Measurements from ENCODE around the gene CRTC3. TPM values are rescaled to one million over a fixed set of nuclear protein-coding genes. Genes with fewer than 3 reads are reported as not detected.
"Not testable (repeated sequence)": the region's sequence is repeated elsewhere in the genome, so short reads cannot be mapped to it uniquely, and the experiment has no call there.

CRTC3 gene
- total RNA-seq, 2 donors from 2014 or later, result 23.0 to 23.1 TPM

GRCh38 chr15:90603893-90604292, 74.2 kb downstream of the CRTC3 start:
- ATAC-seq (peak; percentile 47), DNase-seq (peak in 1 of 2 donors; percentile 68)
- intact Hi-C loops (cut with DNase I, micrococcal nuclease), result no loop called here

GRCh38 chr15:90606641-90607040, 76.9 kb downstream of the CRTC3 start:
- ATAC-seq, result no peak
- no peak for DNase-seq
- intact Hi-C loops (cut with DNase I, micrococcal nuclease), result no loop called here

- ATAC-seq, result no peak
- intact Hi-C loops (cut with DNase I, micrococcal nuclease), result no loop called here
- DNase-seq, result no peak
These were observed 77.6 kb downstream of the CRTC3 start for GRCh38 chr15:90607361-90607760.

GRCh38 chr15:90609242-90610180, 79.8 kb downstream of the CRTC3 start:
- intact Hi-C loops (cut with DNase I, micrococcal nuclease), result loop anchor here in 1 of 2 donors (5.0 kb wide), 1 partner anchor 67 kb away; no protein-coding TSS in a partner anchor
- DNase-seq, result no peak
- peak; percentile 52 for ATAC-seq

GRCh38 chr15:90610190-90610589, 80.5 kb downstream of the CRTC3 start:
- intact Hi-C loops (cut with DNase I, micrococcal nuclease), result loop anchor here in 1 of 2 donors (5.0 kb wide), 1 partner anchor 68 kb away; no protein-coding TSS in a partner anchor
- DNase-seq, result no peak
- no peak for ATAC-seq

- DNase-seq (no peak), ATAC-seq (no peak)
- intact Hi-C loops (cut with DNase I, micrococcal nuclease), result loop anchor here in 1 of 2 donors (5.0 kb wide), 1 partner anchor 69 kb away; no protein-coding TSS in a partner anchor
These were observed 81.4 kb downstream of the CRTC3 start for GRCh38 chr15:90611157-90611556.

GRCh38 chr15:90617171-90617570, 87.4 kb downstream of the CRTC3 start:
- DNase-seq (no peak), ATAC-seq (no peak)
- intact Hi-C loops (cut with DNase I, micrococcal nuclease), result no loop called here

GRCh38 chr15:90617668-90618097, 88.0 kb downstream of the CRTC3 start:
- intact Hi-C loops (cut with DNase I, micrococcal nuclease), result no loop called here
- DNase-seq, result no peak
- no peak for ATAC-seq

- no peak for DNase-seq
- ATAC-seq, result peak; percentile 37
- intact Hi-C loops (cut with DNase I, micrococcal nuclease), result no loop called here
These were observed 88.8 kb downstream of the CRTC3 start for GRCh38 chr15:90618330-90619125.

GRCh38 chr15:90619468-90619867, 89.7 kb downstream of the CRTC3 start:
- no peak for DNase-seq
- intact Hi-C loops (cut with DNase I, micrococcal nuclease), result no loop called here

GRCh38 chr15:90619939-90620338, 90.2 kb downstream of the CRTC3 start:
- ATAC-seq (no peak), DNase-seq (no peak)
- intact Hi-C loops (cut with DNase I, micrococcal nuclease), result no loop called here

More at GRCh38 chr15:90619468-90619867, 89.7 kb downstream of the CRTC3 start:
- ATAC-seq, result no peak

GRCh38 chr15:90620379-90621067, 90.8 kb downstream of the CRTC3 start:
- intact Hi-C loops (cut with DNase I, micrococcal nuclease), result no loop called here
- ATAC-seq (no peak), DNase-seq (no peak)

- DNase-seq (no peak), ATAC-seq (no peak)
- intact Hi-C loops (cut with DNase I, micrococcal nuclease), result no loop called here
These were observed 94.1 kb downstream of the CRTC3 start for GRCh38 chr15:90623854-90624253.

GRCh38 chr15:90624278-90624981, 94.7 kb downstream of the CRTC3 start:
- DNase-seq (no peak), ATAC-seq (no peak)
- intact Hi-C loops (cut with DNase I, micrococcal nuclease), result no loop called here

GRCh38 chr15:90625037-90625436, 95.3 kb downstream of the CRTC3 start:
- peak; percentile 26 for ATAC-seq
- intact Hi-C loops (cut with DNase I, micrococcal nuclease), result no loop called here

GRCh38 chr15:90629217-90629616, 99.5 kb downstream of the CRTC3 start:
- DNase-seq (no peak), ATAC-seq (no peak)
- intact Hi-C loops (cut with DNase I, micrococcal nuclease), result no loop called here

More at GRCh38 chr15:90625037-90625436, 95.3 kb downstream of the CRTC3 start:
- no peak for DNase-seq

GRCh38 chr15:90633360-90633759, 103.6 kb downstream of the CRTC3 start:
- DNase-seq, result no peak
- no peak for ATAC-seq
- intact Hi-C loops (cut with DNase I, micrococcal nuclease), result no loop called here

GRCh38 chr15:90636993-90637392, 107.3 kb downstream of the CRTC3 start:
- DNase-seq; intact Hi-C loops (cut with DNase I, micrococcal nuclease); ATAC-seq: not testable (repeated sequence)
